ENCODE results near the gene CSKMT.

DNA sequence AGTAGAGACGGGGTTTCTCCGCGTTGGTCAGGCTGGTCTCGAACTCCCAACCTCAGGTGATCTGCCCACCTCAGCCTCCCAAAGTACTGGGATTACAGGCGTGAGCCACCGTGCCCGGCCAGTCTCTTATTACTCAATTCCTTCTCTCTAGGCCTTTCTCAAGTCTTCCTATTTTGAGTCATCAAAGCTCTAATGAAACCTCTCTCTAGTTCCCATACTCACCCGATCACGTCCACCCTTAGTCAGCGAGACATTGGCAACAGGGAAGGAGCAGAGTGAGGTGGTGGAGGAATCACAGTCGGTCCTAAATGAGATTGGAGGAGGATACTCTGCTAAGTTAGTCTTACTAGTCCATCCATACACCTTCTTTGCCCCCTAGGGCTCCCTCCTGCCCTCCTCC, 37.1 kb downstream of the CSKMT start:
- TF ChIP-seq, protein P1, sequence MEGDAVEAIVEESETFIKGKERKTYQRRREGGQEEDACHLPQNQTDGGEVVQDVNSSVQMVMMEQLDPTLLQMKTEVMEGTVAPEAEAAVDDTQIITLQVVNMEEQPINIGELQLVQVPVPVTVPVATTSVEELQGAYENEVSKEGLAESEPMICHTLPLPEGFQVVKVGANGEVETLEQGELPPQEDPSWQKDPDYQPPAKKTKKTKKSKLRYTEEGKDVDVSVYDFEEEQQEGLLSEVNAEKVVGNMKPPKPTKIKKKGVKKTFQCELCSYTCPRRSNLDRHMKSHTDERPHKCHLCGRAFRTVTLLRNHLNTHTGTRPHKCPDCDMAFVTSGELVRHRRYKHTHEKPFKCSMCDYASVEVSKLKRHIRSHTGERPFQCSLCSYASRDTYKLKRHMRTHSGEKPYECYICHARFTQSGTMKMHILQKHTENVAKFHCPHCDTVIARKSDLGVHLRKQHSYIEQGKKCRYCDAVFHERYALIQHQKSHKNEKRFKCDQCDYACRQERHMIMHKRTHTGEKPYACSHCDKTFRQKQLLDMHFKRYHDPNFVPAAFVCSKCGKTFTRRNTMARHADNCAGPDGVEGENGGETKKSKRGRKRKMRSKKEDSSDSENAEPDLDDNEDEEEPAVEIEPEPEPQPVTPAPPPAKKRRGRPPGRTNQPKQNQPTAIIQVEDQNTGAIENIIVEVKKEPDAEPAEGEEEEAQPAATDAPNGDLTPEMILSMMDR (IDR thresholded peaks at IDR 0.05): no peak
- no peak for TF ChIP-seq POLR2A (IDR thresholded peaks at IDR 0.05)
